ENCODE data around the gene GSAP. TPM values are rescaled to one million over a fixed set of nuclear protein-coding genes. Genes with fewer than 3 reads are reported as not detected.
"Not testable (repeated sequence)": the region's sequence is repeated elsewhere in the genome, so short reads cannot be mapped to it uniquely, and the experiment has no call there.

The GSAP gene
- total RNA-seq, 1 donor from 2014 or later: 2.6 TPM

DNA sequence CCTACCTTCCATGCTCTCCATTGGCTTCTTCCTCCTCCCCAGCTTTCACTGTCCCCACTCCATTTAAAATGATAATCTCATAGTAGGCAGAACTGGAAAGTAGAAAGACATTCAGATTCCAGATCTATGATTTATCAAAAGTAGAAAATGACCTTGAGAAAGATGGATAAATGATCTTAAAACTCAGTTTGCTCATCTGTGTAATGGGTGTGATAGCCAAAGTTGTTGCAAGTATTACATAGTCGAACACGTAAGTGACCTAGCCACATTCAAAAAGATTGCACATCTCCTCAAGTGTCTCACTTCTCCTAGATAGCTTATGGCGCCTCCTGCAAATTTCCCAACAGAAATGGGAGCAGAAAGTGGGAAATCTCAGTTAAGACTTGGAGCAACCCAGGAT lies 126.8 kb downstream of the GSAP start:
- no peak for DNase-seq (ENCODE audit: low read depth, low spot score)

GRCh38 chr7:77288676-77289320 lies 127.4 kb downstream of the GSAP start:
- DNase-seq (ENCODE audit: low read depth, low spot score): peak; percentile 19

- DNase-seq (ENCODE audit: low read depth, low spot score): no peak
These were observed 131.5 kb downstream of the GSAP start for GRCh38 chr7:77284616-77285015.

- no peak for DNase-seq (ENCODE audit: low read depth, low spot score)
These were observed 132.1 kb downstream of the GSAP start for GRCh38 chr7:77284005-77284404.

- no peak for DNase-seq (ENCODE audit: low read depth, low spot score)
These were observed 133.3 kb downstream of the GSAP start for GRCh38 chr7:77282897-77283296.

- DNase-seq (ENCODE audit: low read depth, low spot score): no peak
These were observed 134.2 kb downstream of the GSAP start for GRCh38 chr7:77281780-77282478.

DNA sequence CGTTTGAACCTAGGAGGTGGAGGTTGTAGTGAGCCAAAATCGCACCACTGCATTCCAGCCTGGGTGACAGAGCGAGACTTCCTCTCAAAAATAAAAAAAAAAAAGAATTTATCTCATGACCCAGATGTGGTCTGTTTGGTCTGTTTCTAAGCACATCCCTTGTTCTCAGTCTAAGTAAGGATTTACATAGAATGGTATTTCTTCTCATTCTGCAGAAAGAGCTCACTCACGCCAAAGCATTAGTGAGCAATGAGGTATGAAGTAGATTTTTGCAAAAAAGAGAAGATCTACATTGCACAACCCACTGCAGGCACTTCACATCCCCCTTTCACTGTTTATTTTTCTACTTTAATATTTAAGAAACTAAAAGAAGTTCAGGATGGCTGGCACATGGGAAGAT lies 140.0 kb downstream of the GSAP start:
- no peak for DNase-seq (ENCODE audit: low read depth, low spot score)

DNA sequence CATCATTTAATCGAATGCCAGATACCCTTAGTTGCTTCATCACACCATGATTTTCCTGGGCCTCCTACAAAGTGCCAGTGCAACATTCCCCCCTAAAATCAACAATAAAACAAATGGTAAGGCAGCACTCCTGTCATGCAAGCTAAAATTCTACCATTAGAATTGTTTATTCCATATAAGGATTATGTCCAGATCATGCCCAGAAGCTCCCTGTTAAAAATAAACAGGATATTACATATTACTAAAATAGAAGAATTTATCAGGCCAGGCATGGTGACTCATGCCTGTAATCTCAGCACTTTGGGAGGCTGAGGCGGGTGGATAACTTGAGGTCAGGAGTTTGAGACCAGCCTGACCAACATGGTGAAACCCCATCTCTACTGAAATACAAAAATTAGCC lies 140.5 kb downstream of the GSAP start:
- DNase-seq (ENCODE audit: low read depth, low spot score): not testable (repeated sequence)

GRCh38 chr7:77271766-77272165 lies 144.4 kb downstream of the GSAP start:
- DNase-seq (ENCODE audit: low read depth, low spot score): no peak

GRCh38 chr7:77270094-77270480 lies 146.1 kb downstream of the GSAP start:
- DNase-seq (ENCODE audit: low read depth, low spot score): no peak

DNA sequence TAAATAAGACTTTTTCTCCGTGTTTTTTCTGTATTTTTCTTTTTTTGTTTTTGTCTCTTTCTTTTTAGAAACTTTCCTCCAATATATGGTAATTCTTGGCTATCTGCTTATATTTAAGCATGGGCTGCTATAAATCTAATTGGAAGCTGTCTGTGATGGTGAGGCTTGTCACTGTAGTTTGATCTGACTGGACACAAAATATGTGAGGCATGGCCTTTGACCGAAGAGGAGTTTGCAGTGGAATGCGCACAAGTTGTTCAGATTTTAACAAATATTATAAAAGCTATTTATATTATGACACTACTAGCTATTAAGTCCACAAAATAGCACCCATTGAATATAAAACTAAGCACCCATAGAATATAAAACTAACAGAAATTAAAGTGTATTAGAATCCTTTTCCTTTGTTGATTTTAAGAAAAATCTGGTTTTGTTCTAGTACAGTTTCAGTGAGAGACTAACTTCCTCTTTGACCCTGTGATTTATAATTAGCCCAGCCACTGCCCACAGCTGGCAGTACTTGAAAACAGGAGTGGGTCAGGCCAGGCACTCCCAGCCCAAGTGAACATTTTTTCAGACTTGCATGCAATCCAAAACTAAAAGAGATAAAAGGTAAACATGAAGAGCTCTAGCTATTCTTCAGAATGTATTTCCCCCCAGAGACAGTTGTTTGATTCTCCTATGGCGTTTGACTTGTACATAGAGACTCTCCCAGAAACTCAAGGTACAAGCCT lies 146.6 kb downstream of the GSAP start:
- no peak for DNase-seq (ENCODE audit: low read depth, low spot score)

GRCh38 chr7:77266291-77266794 lies 149.8 kb downstream of the GSAP start:
- no peak for DNase-seq (ENCODE audit: low read depth, low spot score)

DNA sequence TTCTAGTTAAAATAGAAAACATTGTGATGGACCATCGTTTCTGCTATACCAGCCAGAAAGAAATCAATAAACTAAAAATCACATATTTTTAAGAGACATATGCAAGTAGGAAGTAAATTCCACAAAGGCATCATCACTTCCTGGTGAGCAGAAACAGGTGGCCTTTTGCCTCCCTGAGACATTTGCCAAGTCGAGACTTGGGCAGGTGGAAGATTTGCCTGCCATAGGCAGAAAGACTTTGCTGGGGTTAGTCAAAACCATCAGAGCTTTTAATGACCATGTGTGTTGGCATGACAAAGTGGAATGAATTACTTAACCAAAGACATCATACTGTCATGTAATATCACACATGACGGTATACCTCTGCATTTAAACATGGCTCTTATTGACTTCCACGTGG lies 150.5 kb downstream of the GSAP start:
- no peak for DNase-seq (ENCODE audit: low read depth, low spot score)

GRCh38 chr7:77262316-77262715 lies 153.8 kb downstream of the GSAP start:
- no peak for DNase-seq (ENCODE audit: low read depth, low spot score)

Other genes starting within 250 kb of the GSAP start
- 0.25 and 0.26 TPM in 2 replicates for gene FGL2, start 216.5 kb downstream of the GSAP start, total RNA-seq
- gene PTPN12, start 120.9 kb upstream of the GSAP start, total RNA-seq: 40.8 and 48.2 TPM in 2 replicates